ENCODE measurements around the gene ZNF862.

The ZNF862 gene

GRCh38 chr7:149849174-149849573 lies 11.0 kb downstream of the ZNF862 start:
- no peak for DNase-seq

GRCh38 chr7:149850007-149850594 lies 11.9 kb downstream of the ZNF862 start:
- DNase-seq = no peak

GRCh38 chr7:149850716-149851115 lies 12.5 kb downstream of the ZNF862 start:
- DNase-seq = no peak

GRCh38 chr7:149851449-149851848 lies 13.3 kb downstream of the ZNF862 start:
- DNase-seq = no peak

GRCh38 chr7:149853157-149853556 lies 15.0 kb downstream of the ZNF862 start:
- no peak for DNase-seq

GRCh38 chr7:149854611-149855360 lies 16.6 kb downstream of the ZNF862 start:
- DNase-seq = no peak

GRCh38 chr7:149855361-149856305 lies 17.5 kb downstream of the ZNF862 start:
- peak; percentile 38 for DNase-seq

GRCh38 chr7:149856583-149856982 lies 18.4 kb downstream of the ZNF862 start:
- DNase-seq = no peak

- DNase-seq = no peak
These were observed 21.2 kb downstream of the ZNF862 start for GRCh38 chr7:149859369-149859768.

- DNase-seq = no peak
These were observed 21.7 kb downstream of the ZNF862 start for GRCh38 chr7:149859876-149860275.

- no peak for DNase-seq
These were observed 22.9 kb downstream of the ZNF862 start for GRCh38 chr7:149860821-149861727.

- no peak for DNase-seq
These were observed 23.5 kb downstream of the ZNF862 start for GRCh38 chr7:149861728-149862045.

- no peak for DNase-seq
These were observed 24.0 kb downstream of the ZNF862 start for GRCh38 chr7:149862156-149862555.

GRCh38 chr7:149863500-149863899 lies 25.3 kb downstream of the ZNF862 start:
- DNase-seq = no peak

- DNase-seq = no peak
These were observed 25.8 kb downstream of the ZNF862 start for GRCh38 chr7:149864023-149864422.

- DNase-seq = no peak
These were observed 26.6 kb downstream of the ZNF862 start for GRCh38 chr7:149864751-149865150.

- DNase-seq = peak; percentile 60
These were observed 27.3 kb downstream of the ZNF862 start for GRCh38 chr7:149865437-149865836.

- DNase-seq = no peak
These were observed 28.1 kb downstream of the ZNF862 start for GRCh38 chr7:149866139-149866778.

GRCh38 chr7:149866779-149867447 lies 28.7 kb downstream of the ZNF862 start:
- no peak for DNase-seq

GRCh38 chr7:149867762-149868622 lies 29.8 kb downstream of the ZNF862 start:
- no peak for DNase-seq

Data from stimulated activated CD4-positive, alpha-beta T cell treated with anti-CD3 and anti-CD28 coated beads, Interleukin-4, amount 100 ng/mL, for 24 hours (primary cell).